Transverse colon (tissue), 4 donors: Measurements from ENCODE around the gene EEF1B2. TPM values are rescaled to one million over a fixed set of nuclear protein-coding genes. Genes with fewer than 3 reads are reported as not detected.
"Not testable (repeated sequence)": the region's sequence is repeated elsewhere in the genome, so short reads cannot be mapped to it uniquely, and the experiment has no call there.

Experiments used
- DNase-seq: peaks from one replicate; pipeline ENCODE4 v3.0.0-alpha.2; 2019
- H3K27ac ChIP-seq, 4 donors: fragments of 200-600 bp; sonication (generic); 2 replicates each; pipeline ENCODE4 v1.5.1; 2016 to 2018; ENCODE audit warnings: inconsistent platforms in 4 of 4
- H3K27me3 ChIP-seq: fragments of 200-600 bp; sonication (generic); 2 replicates; pipeline ENCODE4 v1.5.1; 2017; ENCODE audit warnings: inconsistent platforms
- H3K36me3 ChIP-seq, 4 donors: fragments of 200-600 bp; sonication (generic); 2 replicates each; pipeline ENCODE4 v1.5.1; 2017 to 2019; ENCODE audit warnings: inconsistent platforms in 4 of 4
- H3K4me1 ChIP-seq, 4 donors: fragments of 200-600 bp; sonication (generic); 2 replicates each; pipeline ENCODE4 v1.5.1; 2017 to 2020; ENCODE audit warnings: inconsistent platforms in 4 of 4
- H3K4me3 ChIP-seq, 4 donors: fragments of 200-600 bp; sonication (generic); 1 replicate in 1 of 4; 2 replicates in 3 of 4; pipeline versions ENCODE4 v1.5.1 to v1.6.1; 2017 to 2019; ENCODE audit warnings: inconsistent platforms in 4 of 4
- H3K9me3 ChIP-seq, 2 donors: fragments of 200-600 bp; sonication (generic); 2 replicates each; pipeline ENCODE4 v1.5.1; 2017 to 2019; ENCODE audit warnings: inconsistent platforms in 2 of 2
- EP300 ChIP-seq: sonication (generic); formaldehyde crosslinking; IDR thresholded peaks from one replicate; pipeline ENCODE4 v1.6.1; 2017; ENCODE audit warnings: antibody characterized with exemption, low read depth
- POLR2A ChIP-seq: fragments of 450-650 bp; IDR thresholded peaks from one replicate; pipeline ENCODE4 v1.6.1; 2016; ENCODE audit warnings: antibody characterized with exemption, mild to moderate bottlenecking, moderate library complexity
- POLR2AphosphoS5 ChIP-seq, 3 donors: sonication (generic); formaldehyde crosslinking; IDR thresholded peaks; one replicate each; pipeline ENCODE4 v1.6.1; 2016; ENCODE audit warnings: antibody characterized with exemption in 3 of 3
- WGBS, 2 donors: methylation state at CpG; one replicate each; pipeline ENCODE4 v1.1.5; 2018; ENCODE audit warnings: low coverage in 1 of 2; 5-methylcytosine and 5-hydroxymethylcytosine counted together
- in situ Hi-C, 4 donors: fragments of 200-750 bp; cut with MboI; loops; one replicate each; pipeline versions ENCODE4 v1.15.0 to v1.15.1; 2017; ENCODE audit warnings: low sequenced_read_pairs in 3 of 4, low pct_ligation_motif_present in 1 of 4, low pct_unique_long_range_greater_than_20kb in 1 of 4
- intact Hi-C: fragments of 100-400 bp; cut with DNase I; formaldehyde crosslinking; loops from one replicate; pipeline ENCODE4 v1.15.1; 2023; ENCODE audit warnings: low total_unique reads
- total RNA-seq, 4 donors: library from RNA; depleted of rRNA; stranded (reverse); fragments of >200 nt; gene quantifications; one replicate each; pipeline ENCODE4 v1.1.0, GENCODE V29; 2016
- TF ChIP-seq, protein P1 (sequence below), 5 experiments: fragments of 200-600 bp in 3 of 5; fragments of 450-650 bp in 2 of 5; sonication (generic) in 3 of 5; IDR thresholded peaks; 1 replicate in 2 of 5; 2 replicates in 3 of 5; pipeline ENCODE4 v1.5.1; 2016 to 2017; ENCODE audit warnings: antibody characterized with exemption in 5 of 5, inconsistent platforms in 3 of 5, mild to moderate bottlenecking in 2 of 5, moderate library complexity in 1 of 5

The EEF1B2 gene
- total RNA-seq, 4 donors from 2014 or later, result 83.0 to 261 (median 183) TPM

- Histone ChIP-seq H3K27me3 (no peaks in the 10 kb centered on the region), H3K4me3 (no peak overlapping the region), H3K36me3 (peaks cover 0 to 20% (median 9%) of the 10 kb centered on the region in 4 donors), H3K9me3 (no peaks in the 10 kb centered on the region), H3K4me1 (no peaks in the 10 kb centered on the region), H3K27ac (no peak overlapping the region)
- no peak for DNase-seq
- in situ Hi-C loops, result no loop called here
- intact Hi-C loops, result no loop called here
- WGBS, 2 donors, result 93% methylated on average over 21 of the region's 21 CpGs; no CpG with 5 or more reads in 1 of the 2 donors
- no peak for TF ChIP-seq EP300
- no peak for TF ChIP-seq POLR2AphosphoS5 (IDR thresholded peaks at IDR 0.05)
- no peak for TF ChIP-seq POLR2A
- TF ChIP-seq, protein P1, sequence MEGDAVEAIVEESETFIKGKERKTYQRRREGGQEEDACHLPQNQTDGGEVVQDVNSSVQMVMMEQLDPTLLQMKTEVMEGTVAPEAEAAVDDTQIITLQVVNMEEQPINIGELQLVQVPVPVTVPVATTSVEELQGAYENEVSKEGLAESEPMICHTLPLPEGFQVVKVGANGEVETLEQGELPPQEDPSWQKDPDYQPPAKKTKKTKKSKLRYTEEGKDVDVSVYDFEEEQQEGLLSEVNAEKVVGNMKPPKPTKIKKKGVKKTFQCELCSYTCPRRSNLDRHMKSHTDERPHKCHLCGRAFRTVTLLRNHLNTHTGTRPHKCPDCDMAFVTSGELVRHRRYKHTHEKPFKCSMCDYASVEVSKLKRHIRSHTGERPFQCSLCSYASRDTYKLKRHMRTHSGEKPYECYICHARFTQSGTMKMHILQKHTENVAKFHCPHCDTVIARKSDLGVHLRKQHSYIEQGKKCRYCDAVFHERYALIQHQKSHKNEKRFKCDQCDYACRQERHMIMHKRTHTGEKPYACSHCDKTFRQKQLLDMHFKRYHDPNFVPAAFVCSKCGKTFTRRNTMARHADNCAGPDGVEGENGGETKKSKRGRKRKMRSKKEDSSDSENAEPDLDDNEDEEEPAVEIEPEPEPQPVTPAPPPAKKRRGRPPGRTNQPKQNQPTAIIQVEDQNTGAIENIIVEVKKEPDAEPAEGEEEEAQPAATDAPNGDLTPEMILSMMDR (IDR thresholded peaks at IDR 0.05), result no peak
Measured at GRCh38 chr2:206116278-206116677, 43.4 kb upstream of the EEF1B2 start.

DNA sequence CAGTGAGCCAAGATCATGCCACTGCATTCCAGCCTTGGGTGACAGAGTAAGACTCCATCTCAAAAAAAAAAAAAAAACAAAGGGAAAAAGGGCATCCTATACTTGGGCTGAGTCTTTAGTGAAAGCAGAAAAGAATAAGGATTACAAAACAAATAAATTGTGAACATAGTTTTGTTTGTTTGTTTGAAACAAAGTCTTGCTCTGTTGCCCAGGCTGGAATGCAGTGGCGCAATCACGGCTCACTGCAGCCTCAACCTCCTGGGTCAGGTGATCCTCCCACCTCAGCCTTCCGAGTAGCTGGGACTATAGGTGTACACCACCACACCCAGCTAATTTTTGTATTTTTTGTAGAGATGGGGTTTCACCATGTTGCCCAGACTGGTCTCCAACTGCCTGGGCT, 37.1 kb upstream of the EEF1B2 start:
- H3K27ac ChIP-seq, DNase-seq: not testable (repeated sequence)
- peaks cover 0 to 74% (median 36%) of the 10 kb centered on the region in 4 donors for H3K36me3 ChIP-seq

GRCh38 chr2:206125901-206126300, 33.8 kb upstream of the EEF1B2 start:
- intact Hi-C loops (no loop called here), in situ Hi-C loops (no loop called here)
- no peaks in the 10 kb centered on the region for H3K27me3 ChIP-seq
- DNase-seq, result no peak
- H3K9me3 ChIP-seq, result no peaks in the 10 kb centered on the region
- no peak overlapping the region for H3K4me3 ChIP-seq
- H3K36me3 ChIP-seq, result peaks cover 3 to 92% (median 42%) of the 10 kb centered on the region in 4 donors
- no peaks in the 10 kb centered on the region for H3K4me1 ChIP-seq
- TF ChIP-seq POLR2AphosphoS5 (IDR thresholded peaks at IDR 0.05) (no peak), EP300 (no peak), POLR2A (no peak)
- TF ChIP-seq, protein P1 (IDR thresholded peaks at IDR 0.05), result no peak
- H3K27ac ChIP-seq, result no peak overlapping the region

More for the DNA sequence above, 37.1 kb upstream of the EEF1B2 start:
- H3K4me3 ChIP-seq, H3K4me1 ChIP-seq, H3K27me3 ChIP-seq, in situ Hi-C loops, H3K9me3 ChIP-seq, intact Hi-C loops: not testable (repeated sequence)
- 100% methylated on average over 2 to 3 of the region's 3 CpGs for WGBS, 2 donors

- no peaks in the 10 kb centered on the region for H3K4me1 ChIP-seq
- no peak for TF ChIP-seq POLR2AphosphoS5 (IDR thresholded peaks at IDR 0.05)
- no peak for TF ChIP-seq POLR2A
- TF ChIP-seq, protein P1 (IDR thresholded peaks at IDR 0.05), result no peak
- no peak for TF ChIP-seq EP300
- peaks cover 3 to 94% (median 42%) of the 10 kb centered on the region in 4 donors for H3K36me3 ChIP-seq
- no peak overlapping the region for H3K27ac ChIP-seq
- no peaks in the 10 kb centered on the region for H3K27me3 ChIP-seq
- DNase-seq, result no peak
- no peaks in the 10 kb centered on the region for H3K9me3 ChIP-seq
- intact Hi-C loops (no loop called here), in situ Hi-C loops (no loop called here)
- no peak overlapping the region for H3K4me3 ChIP-seq
Measured at GRCh38 chr2:206127656-206128055, 32.0 kb upstream of the EEF1B2 start.

- DNase-seq, result no peak
- no peaks in the 10 kb centered on the region for H3K27me3 ChIP-seq
- H3K36me3 ChIP-seq, result peaks cover 0 to 98% (median 45%) of the 10 kb centered on the region in 4 donors
- no peak overlapping the region for H3K4me3 ChIP-seq
- no peak overlapping the region for H3K27ac ChIP-seq
- in situ Hi-C loops, result no loop called here
- intact Hi-C loops, result no loop called here
- H3K9me3 ChIP-seq, result no peaks in the 10 kb centered on the region
- WGBS, 2 donors, result 94 to 100% methylated on average over 4 of the region's 4 CpGs
- no peak for TF ChIP-seq POLR2A
- TF ChIP-seq, protein P1 (IDR thresholded peaks at IDR 0.05), result no peak
- no peaks in the 10 kb centered on the region for H3K4me1 ChIP-seq
Measured at GRCh38 chr2:206143451-206143850, 16.2 kb upstream of the EEF1B2 start.
